Endothelial cell of umbilical vein (primary cell): ENCODE measurements around the gene HPX. TPM values are rescaled to one million over a fixed set of nuclear protein-coding genes. Genes with fewer than 3 reads are reported as not detected.
"Not testable (repeated sequence)": the region's sequence is repeated elsewhere in the genome, so short reads cannot be mapped to it uniquely, and the experiment has no call there.

Source experiments
- BruUV-seq: library from RNA; stranded (reverse); fragments of 400-500 nt; replicated peaks from 2 replicates; lab custom pipeline; 2021; lab: Mats Ljungman, UMichigan
- CTCF ChIA-PET: fragments of 300-600, 350-600 bp; sonication (Branson Sonifier 250); formaldehyde crosslinking; loops from one replicate; lab custom pipeline; 2021; ENCODE audit warnings: antibody characterized with exemption, inconsistent platforms; lab: Charles Lee
- POLR2A ChIA-PET: fragments of 300-600, 350-600 bp; sonication (Branson Sonifier 250); formaldehyde crosslinking; loops from one replicate; lab custom pipeline; 2021; ENCODE audit warnings: antibody characterized with exemption, inconsistent platforms; lab: Charles Lee
- DNase-seq: peaks from one replicate; pipeline ENCODE4 v3.0.0-alpha.2; 2011; ENCODE audit warnings: low read depth, low spot score
- FAIRE-seq: peaks from 2 replicates; lab custom pipeline; 2011; peaks lifted over from hg19 to GRCh38; lab: Jason Lieb, UNC
- H2AFZ ChIP-seq: 2 replicates; pipeline ENCODE4 v1.6.0; 2012; ENCODE audit warnings: low read depth, low read length, control low read depth, inconsistent platforms
- H3K27ac ChIP-seq: 2 replicates; pipeline ENCODE4 v1.5.1; 2011; ENCODE audit warnings: low read depth, mild to moderate bottlenecking, control low read depth, low read length, moderate library complexity; ENCODE audit not compliant: insufficient read depth
- H3K27me3 ChIP-seq, 2 experiments: 2 replicates each; pipeline versions ENCODE4 v1.6.0 to v1.6.1; 2011; ENCODE audit warnings: low read length in 2 of 2, mixed read lengths in 1 of 2; ENCODE audit not compliant: control insufficient read depth in 2 of 2, insufficient read depth in 2 of 2
- H3K36me3 ChIP-seq, 2 experiments: 2 replicates in 1 of 2; 3 replicates in 1 of 2; pipeline ENCODE4 v1.5.1; 2011; ENCODE audit warnings: low read length in 2 of 2, mild to moderate bottlenecking in 1 of 2, moderate library complexity in 1 of 2; ENCODE audit not compliant: control insufficient read depth in 2 of 2, insufficient read depth in 2 of 2; ENCODE audit errors: extremely low read depth in 1 of 2
- H3K4me1 ChIP-seq: 3 replicates; pipeline ENCODE4 v1.5.1; 2011; ENCODE audit warnings: mild to moderate bottlenecking, low read length; ENCODE audit not compliant: control insufficient read depth, insufficient read depth; ENCODE audit errors: extremely low read depth
- H3K4me2 ChIP-seq: 2 replicates; pipeline ENCODE4 v1.6.1; 2011; ENCODE audit warnings: low read length, control low read depth, mixed read lengths; ENCODE audit not compliant: insufficient read depth
- H3K4me3 ChIP-seq, 3 experiments: fragments of 200-600 bp in 1 of 3; sonication (generic), shearing (Covaris generic) in 1 of 3; replicated peaks in 1 of 3; 2 replicates each; pipeline ENCODE4 v1.5.1; 2011 to 2016; ENCODE audit warnings: control low read depth in 3 of 3, low read length in 3 of 3, mild to moderate bottlenecking in 2 of 3, inconsistent platforms in 1 of 3, low read depth in 1 of 3, moderate library complexity in 1 of 3; ENCODE audit not compliant: insufficient read depth in 1 of 3
- H3K79me2 ChIP-seq: 2 replicates; pipeline ENCODE4 v1.6.0; 2012; ENCODE audit warnings: low read length, inconsistent platforms; ENCODE audit not compliant: control insufficient read depth, insufficient read depth
- H3K9ac ChIP-seq: replicated peaks from 2 replicates; pipeline ENCODE3; 2011; ENCODE audit warnings: low read length, control low read depth; ENCODE audit not compliant: insufficient read depth; ENCODE audit errors: extremely low read depth
- H3K9me1 ChIP-seq: replicated peaks from 3 replicates; pipeline ENCODE4 v1.6.0; 2011; ENCODE audit warnings: mild to moderate bottlenecking, low read length; ENCODE audit not compliant: control insufficient read depth, insufficient read depth; ENCODE audit errors: extremely low read depth
- H3K9me3 ChIP-seq: replicated peaks from 2 replicates; pipeline ENCODE4 v1.5.1; 2012; ENCODE audit warnings: low read length, inconsistent platforms; ENCODE audit not compliant: control insufficient read depth, insufficient read depth
- H4K20me1 ChIP-seq: replicated peaks from 2 replicates; pipeline ENCODE3; 2011; ENCODE audit warnings: mild to moderate bottlenecking, low read length; ENCODE audit not compliant: control insufficient read depth, insufficient read depth; ENCODE audit errors: extremely low read depth
- EZH2 ChIP-seq: IDR thresholded peaks from 2 replicates; pipeline ENCODE4 v1.6.1; 2012; ENCODE audit warnings: borderline replicate concordance, low read depth, mild to moderate bottlenecking, moderate library complexity, low read length, inconsistent platforms; ENCODE audit not compliant: severe bottlenecking
- JUN ChIP-seq: IDR thresholded peaks from 2 replicates; pipeline ENCODE4 v1.6.1; 2011; ENCODE audit warnings: borderline replicate concordance, low read depth; ENCODE audit not compliant: insufficient read length, insufficient read depth
- POLR2A ChIP-seq: IDR thresholded peaks from 2 replicates; pipeline ENCODE4 v1.6.1; 2012; ENCODE audit warnings: low read depth, mild to moderate bottlenecking, control low read depth, low read length
- dilution Hi-C: fragments of 300-500 bp; cut with MboI; formaldehyde crosslinking; loops from one replicate; pipeline ENCODE4 v1.15.0; 2019; ENCODE audit warnings: low sequenced_read_pairs; ENCODE audit not compliant: extremely low pct_ligation_motif_present
- intact Hi-C: fragments of 100-400 bp; cut with micrococcal nuclease; formaldehyde crosslinking; loops from one replicate; pipeline ENCODE4 v1.10.0; 2022
- polyA plus RNA-seq, 4 experiments: library from polyadenylated mRNA; depleted of rRNA in 3 of 4; stranded (reverse) in 3 of 4; unstranded in 1 of 4; fragments of >200 nt; gene quantifications; 2 replicates each; pipeline versions ENCODE4 v1.2.1 to v1.2.3, GENCODE V29; 2011 to 2012; ENCODE audit warnings: missing spikeins in 1 of 4
- total RNA-seq: library from RNA; stranded (reverse); gene quantifications from 2 replicates; pipeline ENCODE4 v1.2.3, GENCODE V29; 2021
- TF ChIP-seq, protein P1 (sequence below): IDR thresholded peaks from 2 replicates; pipeline ENCODE4 v1.6.1; 2011; ENCODE audit not compliant: insufficient read depth, insufficient read length
- TF ChIP-seq, protein P2 (sequence below), 2 donors: IDR thresholded peaks; 1 replicate in 1 of 2; 2 replicates in 1 of 2; pipeline ENCODE4 v1.5.1; 2011; ENCODE audit warnings: low read length in 2 of 2, mild to moderate bottlenecking in 2 of 2, moderate library complexity in 2 of 2, control low read depth in 1 of 2, inconsistent platforms in 1 of 2, low read depth in 1 of 2; ENCODE audit not compliant: insufficient read depth in 1 of 2; ENCODE audit errors: extremely low read depth in 1 of 2

The HPX gene
- total and polyA plus RNA-seq, 2 donors (not counting 3 experiments of a cell fraction or from before 2014, with no cell fraction given): 1.3 to 1.5 TPM

DNA sequence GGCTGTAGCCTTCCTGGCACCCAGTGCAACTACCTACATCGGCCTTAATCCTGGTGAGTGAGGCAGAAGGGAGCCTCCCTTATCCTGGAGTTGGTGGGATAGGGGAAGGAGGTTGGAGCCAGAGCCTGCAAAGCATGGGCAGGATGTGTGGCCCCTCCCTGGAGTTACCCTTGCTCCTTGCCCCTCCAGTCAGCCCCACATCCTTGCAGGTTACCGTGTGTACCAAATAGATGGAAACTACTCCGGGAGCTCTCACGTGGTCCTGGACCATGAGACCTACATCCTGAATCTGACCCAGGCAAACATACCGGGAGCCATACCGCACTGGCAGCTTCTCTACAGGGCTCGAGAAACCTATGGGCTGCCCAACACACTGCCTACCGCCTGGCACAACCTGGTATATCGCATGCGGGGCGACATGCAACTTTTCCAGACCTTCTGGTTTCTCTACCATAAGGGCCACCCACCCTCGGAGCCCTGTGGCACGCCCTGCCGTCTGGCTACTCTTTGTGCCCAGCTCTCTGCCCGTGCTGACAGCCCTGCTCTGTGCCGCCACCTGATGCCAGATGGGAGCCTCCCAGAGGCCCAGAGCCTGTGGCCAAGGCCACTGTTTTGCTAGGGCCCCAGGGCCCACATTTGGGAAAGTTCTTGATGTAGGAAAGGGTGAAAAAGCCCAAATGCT is 46.7 kb downstream of the HPX start:
- Histone ChIP-seq H3K9ac (no peak overlapping the region), H4K20me1 (no peaks in the 10 kb centered on the region), H3K79me2 (peaks cover 4% of the 10 kb centered on the region), H3K4me3 (no peak overlapping the region), H3K9me3 (no peaks in the 10 kb centered on the region), H3K36me3 (peaks cover 0 to 10% of the 10 kb centered on the region in 2 experiments), H3K27me3 (no peaks in the 10 kb centered on the region), H3K4me2 (no peak overlapping the region), H3K4me1 (peaks cover 15% of the 10 kb centered on the region), H2AFZ (no peak overlapping the region), H3K27ac (no peak overlapping the region), H3K9me1 (no peaks in the 10 kb centered on the region)
- ChIA-PET POLR2A (no interaction called here), CTCF (interaction anchor here (1.1 kb wide), 2 partner anchors 25 to 31 kb away, joined by 3 read pairs; partner anchors contain the start of gene APBB1)
- TSS peak; percentile 13 for BruUV-seq
- intact Hi-C loops: no loop called here
- dilution Hi-C loops: no loop called here
- DNase-seq (no peak), FAIRE-seq (no peak)
- TF ChIP-seq JUN: no peak
- TF ChIP-seq, protein P1, sequence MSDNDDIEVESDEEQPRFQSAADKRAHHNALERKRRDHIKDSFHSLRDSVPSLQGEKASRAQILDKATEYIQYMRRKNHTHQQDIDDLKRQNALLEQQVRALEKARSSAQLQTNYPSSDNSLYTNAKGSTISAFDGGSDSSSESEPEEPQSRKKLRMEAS: no peak
- TF ChIP-seq, protein P2, sequence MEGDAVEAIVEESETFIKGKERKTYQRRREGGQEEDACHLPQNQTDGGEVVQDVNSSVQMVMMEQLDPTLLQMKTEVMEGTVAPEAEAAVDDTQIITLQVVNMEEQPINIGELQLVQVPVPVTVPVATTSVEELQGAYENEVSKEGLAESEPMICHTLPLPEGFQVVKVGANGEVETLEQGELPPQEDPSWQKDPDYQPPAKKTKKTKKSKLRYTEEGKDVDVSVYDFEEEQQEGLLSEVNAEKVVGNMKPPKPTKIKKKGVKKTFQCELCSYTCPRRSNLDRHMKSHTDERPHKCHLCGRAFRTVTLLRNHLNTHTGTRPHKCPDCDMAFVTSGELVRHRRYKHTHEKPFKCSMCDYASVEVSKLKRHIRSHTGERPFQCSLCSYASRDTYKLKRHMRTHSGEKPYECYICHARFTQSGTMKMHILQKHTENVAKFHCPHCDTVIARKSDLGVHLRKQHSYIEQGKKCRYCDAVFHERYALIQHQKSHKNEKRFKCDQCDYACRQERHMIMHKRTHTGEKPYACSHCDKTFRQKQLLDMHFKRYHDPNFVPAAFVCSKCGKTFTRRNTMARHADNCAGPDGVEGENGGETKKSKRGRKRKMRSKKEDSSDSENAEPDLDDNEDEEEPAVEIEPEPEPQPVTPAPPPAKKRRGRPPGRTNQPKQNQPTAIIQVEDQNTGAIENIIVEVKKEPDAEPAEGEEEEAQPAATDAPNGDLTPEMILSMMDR (IDR thresholded peaks at IDR 0.05; ENCODE audit: extremely low read depth in 1 of 2, insufficient read depth in 1 of 2, low read depth in 1 of 2, low read length in 2 of 2): no peak
- TF ChIP-seq EZH2: no peak
- TF ChIP-seq POLR2A: peak; percentile 13

DNA sequence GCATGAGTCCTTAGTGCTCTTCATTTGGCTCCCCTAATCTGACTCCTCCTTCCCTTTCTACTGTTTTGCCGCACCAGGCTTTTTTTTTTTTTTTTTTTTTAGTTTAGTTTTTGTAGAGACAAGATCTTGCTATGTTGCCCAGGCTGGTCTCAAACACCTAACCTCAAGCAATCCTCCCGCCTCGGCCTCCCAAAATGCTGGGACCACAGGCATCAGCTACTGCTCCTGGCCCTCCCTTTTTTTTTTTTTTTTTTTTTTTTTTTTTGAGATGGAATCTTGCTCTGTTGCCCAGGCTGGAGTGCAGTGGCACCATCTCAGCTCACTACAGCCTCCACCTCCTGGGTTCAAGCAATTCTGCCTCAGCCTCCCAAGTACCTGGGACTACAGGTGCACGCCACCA is 48.5 kb downstream of the HPX start:
- peaks cover 33% of the 10 kb centered on the region for H3K4me1 ChIP-seq
- H3K9me3 ChIP-seq, H3K79me2 ChIP-seq, H3K9me1 ChIP-seq, H2AFZ ChIP-seq, H3K36me3 ChIP-seq, intact Hi-C loops, H3K9ac ChIP-seq, dilution Hi-C loops, POLR2A ChIA-PET, H4K20me1 ChIP-seq, FAIRE-seq, BruUV-seq, H3K27me3 ChIP-seq, H3K4me3 ChIP-seq, DNase-seq, H3K4me2 ChIP-seq, H3K27ac ChIP-seq: not testable (repeated sequence)
- CTCF ChIA-PET: interaction anchor here (1.1 to 1.9 kb wide), 4 partner anchors 9 to 47 kb away, joined by 3 to 12 read pairs (median 7); no protein-coding TSS in a partner anchor
